Activated CD4-positive, alpha-beta T cell treated with anti-CD3 and anti-CD28 coated beads, Interleukin-2, amount 50 U/mL, for 1 hour (primary cell): ENCODE data around the gene C1QC.

Experiments used
- DNase-seq: peaks from one replicate; pipeline ENCODE4 v3.0.0-alpha.2; 2020

The C1QC gene

DNA sequence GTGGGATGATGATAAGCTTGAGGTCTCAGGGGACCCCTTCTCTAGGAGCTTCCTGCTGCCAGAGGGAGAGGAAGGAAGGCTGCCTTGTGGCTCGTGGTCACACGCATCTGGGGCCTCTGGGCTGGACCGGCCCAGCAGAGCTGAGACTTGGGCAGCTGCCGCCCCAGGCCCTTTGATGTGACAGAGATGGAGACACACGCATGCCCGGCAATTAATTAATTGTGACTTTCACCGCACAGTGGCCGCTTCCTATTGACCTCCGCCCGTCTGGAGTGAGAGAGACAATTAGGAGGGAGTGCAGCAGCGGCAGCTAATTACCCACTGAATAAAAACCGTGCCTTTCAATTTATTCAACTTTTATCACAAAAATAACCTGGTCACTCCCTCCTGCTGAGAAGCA, 23.6 kb upstream of the C1QC start:
- no peak for DNase-seq

DNA sequence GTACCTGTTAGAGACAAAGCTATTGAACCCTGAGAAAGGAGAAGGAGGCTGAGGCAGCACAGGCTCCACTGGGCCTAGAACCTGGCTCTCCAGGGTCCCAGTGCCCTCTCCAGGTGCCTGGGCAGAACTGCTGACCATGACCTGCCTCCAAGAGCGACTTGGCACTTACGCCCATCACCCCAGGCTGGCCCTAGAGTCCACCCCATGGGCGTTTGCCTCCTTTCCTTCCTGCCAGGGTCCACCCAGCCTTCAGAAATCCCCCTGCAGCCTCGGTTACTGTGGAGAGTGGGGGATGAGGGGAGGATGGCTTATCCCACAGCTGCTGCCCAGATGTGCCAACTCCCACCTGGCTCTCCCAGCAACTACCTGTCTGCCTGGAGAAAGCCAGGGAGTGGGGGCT, 21.7 kb upstream of the C1QC start:
- no peak for DNase-seq

DNA sequence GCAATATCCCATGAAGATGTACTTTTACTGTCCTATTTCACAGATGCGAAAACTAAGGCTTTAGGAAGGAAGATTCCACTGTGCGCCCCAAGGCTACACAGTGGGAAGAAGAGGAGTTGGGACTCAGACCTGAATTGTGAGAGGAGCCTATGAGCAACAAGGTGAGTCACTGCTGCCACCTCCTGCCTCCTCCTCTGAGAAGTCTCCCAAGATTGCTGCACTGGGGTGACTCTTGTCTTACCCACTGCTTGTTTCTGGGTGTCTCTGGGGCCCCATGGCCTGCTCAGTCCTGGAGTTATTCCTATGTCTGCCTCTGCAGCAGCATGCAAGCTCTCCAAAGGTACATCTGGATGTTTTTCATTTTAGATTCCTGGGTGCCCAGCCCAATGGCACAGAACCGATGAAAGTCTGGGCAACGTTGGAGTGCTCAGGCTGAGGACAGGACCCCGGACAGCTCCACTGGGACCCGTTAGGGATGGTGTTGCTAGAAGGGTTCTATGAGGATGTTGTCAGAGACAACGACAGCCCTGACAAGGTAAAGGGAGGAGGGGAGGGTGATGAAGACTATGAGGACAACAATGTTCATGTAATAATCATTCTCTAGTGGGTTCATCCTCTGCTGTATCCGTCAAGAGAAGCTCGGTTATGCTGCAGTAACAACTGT, 18.0 kb upstream of the C1QC start:
- DNase-seq = no peak

DNA sequence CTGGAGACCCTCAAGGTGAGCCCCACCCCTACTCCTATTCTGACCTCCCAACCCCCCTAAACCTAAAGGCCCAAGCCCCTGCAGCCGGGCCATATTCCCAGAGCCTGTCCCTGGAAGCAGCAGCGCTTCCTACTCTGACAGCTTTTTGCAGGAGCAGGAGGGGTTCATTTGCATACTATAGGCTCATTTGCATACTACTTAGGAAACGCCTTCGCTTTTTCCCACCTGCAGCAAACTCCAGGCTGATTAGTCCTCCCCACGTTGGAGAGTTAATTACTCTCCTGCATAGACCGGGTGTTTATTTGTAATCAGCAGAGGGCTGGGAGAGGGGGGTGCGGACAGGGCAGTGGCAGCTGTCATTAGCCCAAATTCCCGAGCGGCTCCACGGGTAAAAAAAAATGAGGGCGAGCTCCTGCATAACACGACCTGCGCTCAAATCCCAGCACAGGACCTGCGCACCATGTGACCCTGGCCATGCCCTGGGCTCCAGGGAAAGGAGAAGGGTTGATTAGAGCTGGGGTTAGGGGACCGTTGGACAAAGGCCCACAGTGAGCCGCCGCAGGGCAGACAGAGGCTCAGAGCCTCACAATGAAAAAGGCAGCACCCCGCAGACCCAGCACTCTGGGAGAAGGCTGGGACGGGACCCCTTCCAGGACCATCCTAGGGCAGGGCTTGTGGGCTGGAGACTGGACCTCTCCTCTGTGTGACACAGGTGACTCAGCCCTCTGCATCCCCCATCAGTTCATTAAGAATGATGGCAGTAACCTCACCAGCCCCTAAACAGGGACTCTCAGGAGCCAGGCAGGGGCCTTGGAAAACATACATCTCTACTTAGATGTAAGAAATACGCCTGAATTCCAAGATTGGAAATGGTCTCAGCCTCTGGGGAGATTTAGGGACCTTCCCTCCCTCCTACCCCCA, 16.9 kb upstream of the C1QC start:
- no peak for DNase-seq

DNA sequence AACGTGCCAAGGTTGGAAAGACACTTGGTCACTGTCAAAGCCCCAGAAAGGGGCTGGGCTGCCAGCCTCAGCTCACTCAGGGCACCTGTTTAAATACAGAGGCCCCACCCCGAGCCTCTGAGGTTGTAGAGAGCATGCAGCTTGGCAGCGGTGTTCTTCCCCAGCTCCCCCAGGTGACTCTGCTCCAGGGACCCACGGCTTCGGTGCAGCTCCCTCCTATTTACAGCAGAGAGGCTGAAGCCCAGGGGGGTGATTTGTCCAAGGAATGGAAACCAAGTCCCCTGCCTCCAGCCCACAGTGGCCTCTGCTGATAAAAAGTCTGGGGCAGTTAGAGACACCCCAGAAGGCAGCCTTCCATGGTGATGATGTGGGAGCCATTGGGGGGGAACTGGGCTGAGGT, 16.1 kb upstream of the C1QC start:
- no peak for DNase-seq

DNA sequence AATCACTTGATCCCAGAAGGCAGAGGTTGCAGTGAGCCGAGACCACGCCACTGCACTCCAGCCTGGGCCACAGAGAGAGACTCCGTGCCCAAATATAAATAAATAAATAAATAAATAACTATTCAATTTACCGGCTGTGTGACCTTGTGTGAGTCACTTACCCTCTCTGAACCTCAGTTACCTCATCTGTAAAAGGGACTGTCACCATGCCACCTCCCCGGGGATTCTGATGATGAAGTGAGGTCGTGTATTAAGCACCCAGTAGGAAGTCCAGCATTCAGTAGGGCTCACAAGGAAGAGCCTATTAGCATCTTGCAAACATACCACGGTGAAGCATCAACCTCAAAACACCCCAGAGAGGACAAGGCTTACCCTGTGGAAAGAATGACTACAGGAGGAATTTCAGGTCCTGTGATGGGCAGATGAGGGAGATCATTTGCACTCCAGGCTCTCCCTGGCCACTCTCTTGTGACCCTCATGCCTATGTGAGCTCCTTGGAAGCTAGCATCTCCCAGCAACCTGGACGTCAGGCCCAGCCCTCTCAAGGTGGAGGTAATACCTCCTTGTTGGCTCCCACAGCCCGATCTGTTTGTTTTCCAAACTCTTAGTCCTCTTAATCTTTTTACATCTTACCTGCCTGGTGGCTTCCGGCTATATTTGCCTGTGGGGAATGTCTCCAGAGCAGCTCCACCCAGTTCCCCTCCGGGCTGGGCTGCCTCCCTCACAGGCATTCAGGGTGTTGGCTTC, 14.6 kb upstream of the C1QC start:
- DNase-seq = no peak

DNA sequence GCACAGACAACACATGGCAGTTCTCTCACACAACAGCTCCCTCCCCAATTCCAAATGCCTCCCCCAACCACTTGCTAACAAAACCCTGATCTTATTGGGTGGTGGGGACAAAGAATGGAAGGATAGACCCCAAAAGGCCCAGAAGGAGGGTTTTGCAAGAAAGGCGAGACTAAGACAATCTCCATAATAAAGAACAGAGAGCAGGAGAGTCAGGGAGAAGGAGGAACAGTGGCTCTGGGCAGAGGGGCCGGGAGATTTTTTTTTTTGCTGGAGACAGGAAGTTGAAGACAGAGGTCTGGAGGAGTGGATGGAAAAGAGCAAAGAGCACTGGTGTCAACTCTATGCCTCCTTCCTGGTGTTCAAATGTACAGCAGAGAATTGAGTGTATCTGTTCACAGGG, 13.5 kb upstream of the C1QC start:
- DNase-seq = no peak

DNA sequence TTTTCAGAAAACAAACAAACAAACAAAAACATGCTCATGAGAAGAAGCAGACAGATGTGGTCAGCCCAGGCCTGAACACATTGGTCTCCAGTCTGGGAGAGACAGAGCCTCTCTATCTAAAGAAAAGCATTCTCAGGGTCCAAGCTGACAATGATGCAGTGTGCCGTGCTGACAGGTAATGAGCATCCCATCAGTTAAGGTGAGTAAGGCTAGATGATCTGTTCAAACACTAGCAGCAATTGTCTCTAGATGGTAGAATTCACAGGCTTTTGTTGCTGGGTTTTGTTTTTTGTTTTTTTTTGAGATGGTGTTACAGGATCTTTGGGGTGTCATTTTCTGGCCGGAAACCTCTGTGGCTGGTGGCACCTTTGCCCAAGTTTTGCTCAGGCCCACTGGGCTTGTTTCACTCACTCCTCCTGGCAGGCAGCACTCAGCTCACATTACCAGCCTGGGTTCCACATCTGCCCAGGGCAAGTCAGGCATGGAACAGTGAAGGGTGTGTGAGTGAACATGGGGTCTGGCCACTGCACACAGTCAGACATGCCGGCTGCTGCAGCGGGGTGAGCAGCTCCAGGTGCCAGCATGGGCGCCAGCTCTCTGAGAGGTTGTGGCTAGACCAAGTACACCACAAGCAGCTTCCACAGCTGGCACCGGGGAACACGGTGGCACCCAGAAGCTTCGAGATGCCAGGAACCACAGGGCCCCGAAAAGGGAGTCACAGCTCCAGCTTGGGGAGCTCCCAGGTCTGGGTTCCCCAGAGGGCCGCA, 9.6 kb upstream of the C1QC start:
- no peak for DNase-seq

DNA sequence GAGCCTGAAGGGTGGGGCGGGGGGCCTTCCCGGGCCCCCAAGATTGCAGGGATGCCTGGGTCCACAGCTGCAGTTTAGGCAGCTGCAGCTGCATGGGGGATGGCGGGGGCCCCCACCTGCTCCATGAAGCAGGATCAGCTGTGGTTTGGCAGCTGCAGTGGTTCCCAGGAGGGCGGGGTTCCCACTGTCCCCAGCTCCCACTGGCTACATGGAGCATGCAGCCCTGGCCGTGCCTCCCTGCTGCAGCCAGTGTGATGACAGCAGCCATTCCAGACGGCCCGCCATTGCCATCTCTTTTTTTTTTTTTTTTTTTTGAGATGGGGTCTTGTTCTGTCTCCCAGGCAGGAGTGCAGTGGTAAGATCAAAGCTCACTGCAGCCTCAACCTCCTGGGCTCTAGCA, 8.0 kb upstream of the C1QC start:
- no peak for DNase-seq

DNA sequence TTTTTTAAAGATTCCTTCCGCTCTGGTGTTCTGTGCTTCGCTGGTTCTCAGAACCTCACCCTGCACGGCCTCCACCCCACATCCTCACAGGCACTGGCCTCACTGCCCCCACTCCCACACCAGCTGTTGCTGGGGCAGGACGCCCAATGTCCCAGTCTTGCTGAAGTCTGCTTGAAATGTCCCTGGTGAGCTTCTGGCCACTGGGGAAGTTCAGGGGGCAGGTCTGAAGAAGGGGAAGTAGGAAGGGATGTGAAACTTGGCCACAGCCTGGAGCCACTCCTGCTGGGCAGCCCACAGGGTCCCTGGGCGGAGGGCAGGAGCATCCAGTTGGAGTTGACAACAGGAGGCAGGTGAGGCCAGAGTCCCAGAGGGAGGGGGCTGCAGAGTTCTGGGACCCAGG, 7.1 kb upstream of the C1QC start, which contains the start of gene C1QA:
Gene C1QA (plus strand): TSS at position 276 of the 400 bp plus-strand sequence. CDS start 989 bp downstream, outside the sequence.
- no peak for DNase-seq

DNA sequence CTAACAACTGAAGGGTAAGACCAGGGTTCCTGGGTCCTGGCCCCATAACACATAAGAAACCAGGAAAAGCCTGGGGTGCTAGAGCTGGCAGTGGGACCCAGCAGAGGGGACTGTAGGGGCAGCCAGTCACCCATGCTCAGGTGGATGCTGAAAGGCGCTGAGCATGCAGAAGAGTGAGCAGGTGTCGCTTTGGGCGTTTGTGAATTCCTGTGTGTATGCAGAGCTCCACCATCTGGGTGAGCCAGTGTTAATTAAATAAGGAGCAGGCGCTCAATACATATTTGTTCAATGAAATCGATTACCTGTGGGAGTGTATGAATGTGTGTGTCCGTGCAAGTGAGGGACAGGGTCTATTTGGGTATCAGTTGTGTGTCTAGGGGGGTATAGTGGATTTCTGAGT, 6.5 kb upstream of the C1QC start:
- no peak for DNase-seq

DNA sequence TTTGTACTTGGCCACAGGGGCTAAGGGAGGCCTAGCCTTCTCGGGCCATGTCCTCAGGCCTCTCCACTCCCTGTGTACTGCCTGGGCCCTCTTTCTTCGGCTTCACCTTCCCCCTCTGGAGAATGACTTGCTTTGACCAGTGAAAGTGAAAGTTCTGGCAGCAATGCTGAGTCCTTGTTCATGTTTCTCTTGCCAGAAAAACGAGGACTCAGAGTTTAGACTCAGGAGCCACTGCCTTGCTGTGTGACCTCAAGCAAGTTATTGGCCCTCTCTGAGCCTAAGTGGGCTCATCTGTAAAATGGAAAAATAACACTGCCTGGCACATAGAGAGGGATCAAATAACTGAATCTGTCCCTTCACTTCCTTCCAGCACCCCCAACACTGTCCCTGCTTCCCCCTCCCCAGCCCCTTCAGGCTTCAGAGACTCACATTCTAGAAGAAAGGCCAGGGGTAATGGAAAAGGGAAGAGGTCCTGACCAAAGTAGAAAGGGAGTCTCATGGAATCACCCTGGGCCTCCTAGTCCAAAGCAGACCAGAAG, 5.5 kb upstream of the C1QC start:
- DNase-seq = no peak

DNA sequence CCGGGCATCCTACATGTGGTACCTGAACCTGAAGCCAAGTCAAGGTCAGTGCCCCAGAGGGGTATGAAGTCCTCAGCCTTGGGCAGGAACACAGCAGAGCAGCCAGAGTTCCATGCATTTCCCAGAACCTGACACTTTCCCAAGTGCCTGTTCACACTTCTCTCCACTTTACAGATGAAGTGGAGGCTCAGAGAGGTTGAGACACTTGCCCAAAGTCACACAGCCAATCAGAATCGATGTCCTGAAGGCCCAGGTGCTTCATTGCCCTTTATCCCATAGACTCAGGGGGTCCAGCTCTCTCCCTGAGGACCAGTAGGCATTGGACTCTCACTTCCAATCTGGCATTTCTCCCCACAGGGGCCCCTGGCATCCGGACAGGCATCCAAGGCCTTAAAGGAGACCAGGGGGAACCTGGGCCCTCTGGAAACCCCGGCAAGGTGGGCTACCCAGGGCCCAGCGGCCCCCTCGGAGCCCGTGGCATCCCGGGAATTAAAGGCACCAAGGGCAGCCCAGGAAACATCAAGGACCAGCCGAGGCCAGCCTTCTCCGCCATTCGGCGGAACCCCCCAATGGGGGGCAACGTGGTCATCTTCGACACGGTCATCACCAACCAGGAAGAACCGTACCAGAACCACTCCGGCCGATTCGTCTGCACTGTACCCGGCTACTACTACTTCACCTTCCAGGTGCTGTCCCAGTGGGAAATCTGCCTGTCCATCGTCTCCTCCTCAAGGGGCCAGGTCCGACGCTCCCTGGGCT, 4.8 kb upstream of the C1QC start:
- no peak for DNase-seq

DNA sequence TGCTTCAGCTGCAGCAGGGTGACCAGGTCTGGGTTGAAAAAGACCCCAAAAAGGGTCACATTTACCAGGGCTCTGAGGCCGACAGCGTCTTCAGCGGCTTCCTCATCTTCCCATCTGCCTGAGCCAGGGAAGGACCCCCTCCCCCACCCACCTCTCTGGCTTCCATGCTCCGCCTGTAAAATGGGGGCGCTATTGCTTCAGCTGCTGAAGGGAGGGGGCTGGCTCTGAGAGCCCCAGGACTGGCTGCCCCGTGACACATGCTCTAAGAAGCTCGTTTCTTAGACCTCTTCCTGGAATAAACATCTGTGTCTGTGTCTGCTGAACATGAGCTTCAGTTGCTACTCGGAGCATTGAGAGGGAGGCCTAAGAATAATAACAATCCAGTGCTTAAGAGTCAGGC, 4.1 kb upstream of the C1QC start:
- no peak for DNase-seq

DNA sequence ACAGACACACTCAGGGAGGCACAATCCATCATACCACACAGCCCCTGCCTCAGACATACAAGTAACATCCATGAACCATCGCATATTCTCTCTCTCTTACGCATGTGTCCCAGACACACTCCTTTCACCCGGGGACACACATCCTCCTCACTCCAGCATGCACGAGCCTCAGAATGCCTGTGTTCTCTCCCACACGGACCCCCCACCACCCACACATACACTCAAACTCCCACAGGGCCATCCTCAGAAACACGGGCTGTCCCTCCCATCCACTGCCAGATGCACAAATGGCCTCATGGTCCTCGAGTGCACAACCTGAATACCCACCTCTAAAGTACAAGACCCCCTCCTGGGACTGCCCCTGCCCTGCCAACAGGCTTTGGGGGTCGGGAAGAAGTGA, 2.2 kb upstream of the C1QC start:
- DNase-seq = no peak

DNA sequence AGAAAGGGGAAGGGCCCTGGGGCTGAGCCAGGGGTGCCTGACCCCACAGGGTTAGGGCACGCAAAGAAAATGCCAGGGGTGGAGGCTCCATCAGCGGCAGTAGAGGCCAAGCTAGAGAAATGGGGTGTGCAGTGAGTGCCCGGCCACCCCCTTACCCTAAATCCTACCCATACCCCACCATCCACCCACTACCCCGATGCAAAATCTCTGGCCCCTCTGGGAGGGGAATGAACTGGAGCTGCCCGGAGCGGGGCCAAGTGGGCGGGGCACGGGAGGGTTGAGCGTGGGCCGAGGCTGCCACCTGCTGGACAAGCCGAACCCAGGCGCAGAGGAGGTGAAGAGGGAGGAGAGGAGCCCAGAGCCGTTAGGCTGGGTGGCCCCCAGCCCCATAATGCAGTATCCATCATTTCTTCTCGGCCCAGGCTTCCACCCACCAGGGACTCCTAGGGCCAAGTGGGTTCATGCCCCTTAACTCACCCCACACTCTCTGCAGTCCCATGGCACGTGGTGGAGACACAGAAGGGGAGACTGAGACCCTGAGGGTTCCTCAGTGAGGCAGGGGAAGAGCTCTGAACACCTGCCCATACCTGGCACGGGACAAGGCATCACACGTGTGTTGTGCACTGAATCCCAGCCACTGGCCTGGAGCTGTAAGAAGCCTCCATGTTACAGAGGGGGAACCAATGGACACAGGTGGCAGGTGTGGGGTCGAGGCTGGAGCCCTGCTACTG, 1.4 kb upstream of the C1QC start:
- DNase-seq = peak; percentile 66

DNA sequence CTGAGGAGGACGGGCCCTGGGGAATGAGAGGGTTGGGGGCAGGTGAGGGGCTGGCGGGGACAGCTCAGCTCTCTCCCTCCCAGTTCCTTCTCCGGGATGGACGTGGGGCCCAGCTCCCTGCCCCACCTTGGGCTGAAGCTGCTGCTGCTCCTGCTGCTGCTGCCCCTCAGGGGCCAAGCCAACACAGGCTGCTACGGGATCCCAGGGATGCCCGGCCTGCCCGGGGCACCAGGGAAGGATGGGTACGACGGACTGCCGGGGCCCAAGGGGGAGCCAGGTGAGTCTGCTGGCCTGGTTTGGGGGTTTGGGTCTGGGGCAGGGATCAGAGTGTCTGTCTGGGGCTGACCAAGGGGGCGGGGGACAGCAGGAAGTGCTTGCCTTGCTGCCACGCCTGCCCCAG, 495 bp downstream of the C1QC start:
- no peak for DNase-seq

DNA sequence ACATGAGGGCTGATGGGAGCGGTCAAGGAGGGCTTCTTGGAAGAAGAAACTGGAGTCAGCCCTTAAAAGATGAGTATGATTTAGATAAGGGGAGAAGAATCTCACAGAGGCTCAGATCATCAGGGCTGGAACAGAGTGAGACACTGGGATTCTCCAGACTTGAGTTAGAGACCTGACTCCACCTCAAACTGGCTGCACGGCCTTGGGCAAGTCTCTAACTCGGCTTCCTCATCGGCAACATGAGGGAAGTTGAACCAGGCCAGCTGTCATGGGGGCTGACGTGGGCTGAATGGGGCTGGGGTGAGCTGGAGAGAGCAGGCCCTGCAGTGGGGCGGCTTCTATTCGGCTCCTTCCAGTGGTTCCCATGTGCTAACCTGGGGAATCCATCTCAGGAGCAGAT, 2.5 kb downstream of the C1QC start:
- no peak for DNase-seq

DNA sequence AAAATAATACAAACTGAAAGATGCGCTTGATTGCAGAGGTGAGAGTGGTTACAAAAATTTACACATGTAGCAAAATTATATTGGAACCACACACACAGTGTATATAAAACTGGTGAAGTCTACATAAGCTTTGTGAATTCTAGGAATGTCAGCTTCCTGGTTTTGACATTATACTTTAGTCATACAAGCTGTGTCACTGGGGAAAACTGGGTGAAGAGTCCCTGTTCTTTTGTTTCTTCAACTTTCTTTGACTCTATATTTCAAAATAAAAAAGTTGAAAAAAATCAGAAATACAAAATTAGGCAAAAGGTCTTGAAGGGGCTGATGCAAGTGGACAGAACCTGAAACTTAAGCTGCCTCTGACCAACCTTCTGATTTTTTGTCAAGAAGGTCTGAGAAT, 3.0 kb downstream of the C1QC start:
- no peak for DNase-seq

DNA sequence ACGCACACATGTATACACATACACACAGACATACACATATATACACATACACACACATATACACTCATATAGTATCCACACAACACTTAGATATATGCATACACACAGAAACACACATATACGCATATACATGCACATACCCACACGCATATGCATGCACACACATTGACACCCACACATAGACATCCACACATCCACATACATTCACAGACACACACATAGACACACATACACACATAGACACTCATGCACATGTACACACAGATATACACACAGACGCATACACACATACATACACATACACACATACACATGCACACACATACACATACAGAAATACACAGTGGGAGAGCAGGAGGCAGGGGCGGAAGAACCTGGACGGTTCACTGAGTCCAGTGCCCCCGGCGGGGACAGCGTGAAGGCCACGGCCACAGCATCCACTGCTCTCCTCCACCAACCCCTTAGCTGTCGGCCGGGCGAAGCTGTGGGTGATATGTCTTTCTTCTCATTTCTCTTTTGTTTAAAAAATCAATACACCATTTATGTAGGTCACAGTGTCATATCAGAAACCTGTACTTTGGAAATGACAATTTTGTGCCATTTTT, 6.8 kb downstream of the C1QC start:
- DNase-seq = no peak
